Lower lobe of right lung (tissue), 2 donors: ENCODE results near the gene SLC38A4. TPM values are rescaled to one million over a fixed set of nuclear protein-coding genes. Genes with fewer than 3 reads are reported as not detected.
"Not testable (repeated sequence)": the region's sequence is repeated elsewhere in the genome, so short reads cannot be mapped to it uniquely, and the experiment has no call there.

Experiments used
- ATAC-seq, 2 donors: fragments of 200-7000 bp; cut with Tn5 transposase; one replicate each; pipeline ENCODE4 v1.9.1; 2020 to 2022; ENCODE audit warnings: mild to moderate bottlenecking in 2 of 2, moderate library complexity in 2 of 2
- DNase-seq: peaks from one replicate; pipeline ENCODE4 v3.0.0-alpha.2; 2020
- H3K27ac ChIP-seq: fragments of 200-600 bp; one replicate; pipeline ENCODE4 v1.8.0; 2022
- H3K27me3 ChIP-seq: fragments of 200-600 bp; one replicate; pipeline ENCODE4 v1.8.0; 2022; ENCODE audit warnings: low read depth
- H3K36me3 ChIP-seq: fragments of 200-600 bp; one replicate; pipeline ENCODE4 v1.8.0; 2022; ENCODE audit warnings: mild to moderate bottlenecking
- H3K4me1 ChIP-seq: fragments of 200-600 bp; one replicate; pipeline ENCODE4 v1.8.0; 2022
- H3K4me3 ChIP-seq: fragments of 200-600 bp; one replicate; pipeline ENCODE4 v1.8.0; 2022; ENCODE audit warnings: mild to moderate bottlenecking
- H3K9me3 ChIP-seq: fragments of 200-600 bp; one replicate; pipeline ENCODE4 v1.8.0; 2022
- CTCF ChIP-seq: fragments of 200-600 bp; IDR thresholded peaks from one replicate; pipeline ENCODE4 v1.8.0; 2022; ENCODE audit warnings: antibody characterized with exemption, mild to moderate bottlenecking
- intact Hi-C: fragments of 100-400 bp; cut with DNase I; formaldehyde crosslinking; loops from one replicate; pipeline ENCODE4 v1.11.0; 2022
- total RNA-seq: library from RNA; stranded (reverse); fragmentation: NEBNext Ultra II Directional; extraction: Animal tissue kit (Norgen Biotek cat#: 25700); gene quantifications from one replicate; pipeline ENCODE4 v1.2.1, GENCODE V29; 2021
- donor health status: DM: no; HTN: yes; CAD: no; lungs with severe emphysema.

Gene SLC38A4
- total RNA-seq, 1 donor from 2014 or later = 1.1 TPM

DNA sequence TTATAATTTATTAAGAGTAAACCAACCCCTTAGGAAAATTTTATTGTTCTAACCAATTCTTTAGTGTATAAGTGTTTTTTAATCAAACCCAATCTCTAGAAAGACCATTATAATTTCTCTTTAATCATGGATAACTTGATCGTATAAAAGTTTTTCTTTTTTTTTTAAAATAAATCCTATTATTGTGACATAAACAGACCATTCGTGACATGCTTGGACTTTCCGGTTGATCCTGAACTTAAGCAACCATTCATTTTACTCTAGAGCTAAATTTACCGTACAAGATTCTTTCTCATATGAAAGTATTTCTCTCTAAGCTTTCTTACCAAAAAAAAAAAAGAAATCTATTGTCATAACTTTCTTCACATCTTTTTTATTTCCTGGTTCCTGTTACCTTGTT lies 32.6 kb upstream of the SLC38A4 start:
- no peak overlapping the region for H3K4me3 ChIP-seq
- no peak for ATAC-seq
- TF ChIP-seq CTCF = no peak
- no peaks in the 10 kb centered on the region for H3K4me1 ChIP-seq
- intact Hi-C loops = no loop called here
- H3K9me3 ChIP-seq = peaks cover 7% of the 10 kb centered on the region
- DNase-seq = no peak
- H3K36me3 ChIP-seq = no peaks in the 10 kb centered on the region
- no peaks in the 10 kb centered on the region for H3K27me3 ChIP-seq
- H3K27ac ChIP-seq = no peak overlapping the region

GRCh38 chr12:46857486-46857885 lies 31.7 kb upstream of the SLC38A4 start:
- Histone ChIP-seq H3K36me3 (no peaks in the 10 kb centered on the region), H3K27ac (no peak overlapping the region), H3K4me1 (no peaks in the 10 kb centered on the region), H3K4me3 (no peak overlapping the region), H3K9me3 (peaks cover 7% of the 10 kb centered on the region), H3K27me3 (no peaks in the 10 kb centered on the region)
- TF ChIP-seq CTCF = no peak
- DNase-seq (no peak), ATAC-seq (no peak)
- intact Hi-C loops = no loop called here

GRCh38 chr12:46855760-46856159 lies 30.0 kb upstream of the SLC38A4 start:
- DNase-seq (no peak), ATAC-seq (no peak)
- intact Hi-C loops = no loop called here
- TF ChIP-seq CTCF = no peak
- Histone ChIP-seq H3K9me3 (peaks cover 7% of the 10 kb centered on the region), H3K27ac (no peak overlapping the region), H3K36me3 (no peaks in the 10 kb centered on the region), H3K4me1 (no peaks in the 10 kb centered on the region), H3K4me3 (no peak overlapping the region), H3K27me3 (no peaks in the 10 kb centered on the region)

GRCh38 chr12:46854188-46854587 lies 28.4 kb upstream of the SLC38A4 start:
- H3K9me3 ChIP-seq, H3K27ac ChIP-seq, ATAC-seq, intact Hi-C loops, H3K4me3 ChIP-seq, DNase-seq, H3K27me3 ChIP-seq, H3K36me3 ChIP-seq, H3K4me1 ChIP-seq: not testable (repeated sequence)

DNA sequence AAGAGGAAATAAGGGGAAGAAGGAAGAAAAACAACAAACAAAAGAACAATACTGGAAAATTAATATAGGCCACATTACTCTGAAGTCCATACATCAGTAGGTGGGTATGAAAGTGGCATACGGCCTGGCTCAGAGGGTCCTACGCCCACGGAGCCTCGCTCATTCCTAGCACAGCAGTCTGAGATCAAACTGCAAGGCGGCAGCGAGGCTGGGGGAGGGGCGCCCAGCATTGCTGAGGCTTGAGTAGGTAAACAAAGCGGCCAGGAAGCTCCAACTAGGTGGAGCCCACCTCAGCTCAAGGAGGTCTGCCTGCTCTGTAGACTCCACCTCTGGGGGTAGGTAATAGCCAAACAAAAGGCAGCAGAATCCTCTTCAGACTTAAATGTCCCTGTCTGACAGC lies 23.0 kb upstream of the SLC38A4 start:
- H3K4me1 ChIP-seq, H3K27me3 ChIP-seq, ATAC-seq, intact Hi-C loops, H3K27ac ChIP-seq, H3K36me3 ChIP-seq, H3K4me3 ChIP-seq, H3K9me3 ChIP-seq, DNase-seq: not testable (repeated sequence)

DNA sequence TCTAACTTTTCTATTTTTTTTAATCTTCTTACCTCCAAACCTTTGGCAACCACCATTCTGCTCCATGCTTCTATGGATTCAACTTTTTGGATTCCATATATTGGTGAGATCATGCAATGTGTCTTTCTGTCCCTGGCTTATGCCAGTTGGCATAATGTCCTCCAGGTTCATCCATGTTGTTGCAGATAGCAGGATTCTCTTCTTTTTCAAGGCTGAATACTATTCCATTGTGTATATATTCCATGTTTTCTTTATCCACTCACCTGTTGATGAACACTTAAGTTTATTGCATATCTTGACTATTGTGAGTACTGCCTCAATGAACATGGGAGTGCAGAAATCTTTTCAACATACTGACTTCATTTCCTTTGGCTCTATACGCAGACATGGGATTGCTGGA lies 21.2 kb upstream of the SLC38A4 start:
- no peak overlapping the region for H3K4me3 ChIP-seq
- H3K4me1 ChIP-seq = no peaks in the 10 kb centered on the region
- H3K36me3 ChIP-seq = no peaks in the 10 kb centered on the region
- no peaks in the 10 kb centered on the region for H3K9me3 ChIP-seq
- ATAC-seq (no peak), DNase-seq (no peak)
- H3K27me3 ChIP-seq = no peaks in the 10 kb centered on the region
- H3K27ac ChIP-seq = no peak overlapping the region
- intact Hi-C loops = no loop called here
- no peak for TF ChIP-seq CTCF

GRCh38 chr12:46843811-46844210 lies 18.0 kb upstream of the SLC38A4 start:
- DNase-seq (no peak), ATAC-seq (no peak)
- intact Hi-C loops = no loop called here
- no peak overlapping the region for H3K27ac ChIP-seq
- H3K36me3 ChIP-seq = no peaks in the 10 kb centered on the region
- no peak for TF ChIP-seq CTCF
- H3K9me3 ChIP-seq = no peaks in the 10 kb centered on the region
- H3K4me3 ChIP-seq = no peak overlapping the region
- H3K27me3 ChIP-seq = no peaks in the 10 kb centered on the region
- peaks cover 4% of the 10 kb centered on the region for H3K4me1 ChIP-seq
